ENCODE results near the gene SLC25A45. TPM values are rescaled to one million over a fixed set of nuclear protein-coding genes. Genes with fewer than 3 reads are reported as not detected.

The SLC25A45 gene
- polyA plus RNA-seq, 2 donors = 2.4 to 6.0 TPM

GRCh38 chr11:65426839-65427690 is 44.6 kb upstream of the SLC25A45 start:
- Histone ChIP-seq H3K9me3 (ENCODE audit: control insufficient read depth in 2 of 2, insufficient read depth in 1 of 2, low read depth in 1 of 2, low read length in 1 of 2) (no peaks in the 10 kb centered on the region), H3K27me3 (ENCODE audit: control insufficient read depth in 1 of 2, insufficient read depth in 2 of 2, low read length in 2 of 2) (no peaks in the 10 kb centered on the region), H3K4me1 (ENCODE audit: control insufficient read depth in 2 of 2, insufficient read depth in 2 of 2, low read length in 1 of 2) (peaks cover 2 to 4% of the 10 kb centered on the region in 2 donors), H3K4me3 (ENCODE audit: low read depth in 1 of 2, low read length in 2 of 2) (peak overlapping the region; percentile 32 to 100), H3K27ac (ENCODE audit: low read depth in 2 of 2, low read length in 1 of 2) (peak overlapping the region; percentile 70 to 96), H3K36me3 (ENCODE audit: control insufficient read depth in 2 of 2, insufficient read depth in 2 of 2, low read length in 1 of 2) (peaks cover 0 to 5% of the 10 kb centered on the region in 2 donors)
- 7 to 15% methylated on average over 10 of the region's 10 CpGs for WGBS, 2 donors

- Histone ChIP-seq H3K4me1 (ENCODE audit: control insufficient read depth in 2 of 2, insufficient read depth in 2 of 2, low read length in 1 of 2) (peaks cover 2 to 4% of the 10 kb centered on the region in 2 donors), H3K9me3 (ENCODE audit: control insufficient read depth in 2 of 2, insufficient read depth in 1 of 2, low read depth in 1 of 2, low read length in 1 of 2) (no peaks in the 10 kb centered on the region), H3K36me3 (ENCODE audit: control insufficient read depth in 2 of 2, insufficient read depth in 2 of 2, low read length in 1 of 2) (peaks cover 0 to 5% of the 10 kb centered on the region in 2 donors), H3K27ac (ENCODE audit: low read depth in 2 of 2, low read length in 1 of 2) (peak overlapping the region; percentile 86 to 93), H3K27me3 (ENCODE audit: control insufficient read depth in 1 of 2, insufficient read depth in 2 of 2, low read length in 2 of 2) (no peaks in the 10 kb centered on the region), H3K4me3 (ENCODE audit: low read depth in 1 of 2, low read length in 2 of 2) (peak overlapping the region; percentile 32 to 100)
- WGBS, 2 donors = 1 to 4% methylated on average over 9 of the region's 9 CpGs
Observed at GRCh38 chr11:65425971-65426838, 43.8 kb upstream of the SLC25A45 start.

GRCh38 chr11:65425105-65425970 is 42.9 kb upstream of the SLC25A45 start:
- H3K4me1 ChIP-seq (ENCODE audit: control insufficient read depth in 2 of 2, insufficient read depth in 2 of 2, low read length in 1 of 2) = peaks cover 2 to 4% of the 10 kb centered on the region in 2 donors

GRCh38 chr11:65424205-65425104 is 42.0 kb upstream of the SLC25A45 start:
- 0 to 3% methylated on average over 18 of the region's 18 CpGs for WGBS, 2 donors
- H3K36me3 ChIP-seq (ENCODE audit: control insufficient read depth in 2 of 2, insufficient read depth in 2 of 2, low read length in 1 of 2) = peaks cover 0 to 5% of the 10 kb centered on the region in 2 donors
- H3K4me3 ChIP-seq (ENCODE audit: low read depth in 1 of 2, low read length in 2 of 2) = peak overlapping the region; percentile 87 to 100
- peak overlapping the region; percentile 99 for H3K27ac ChIP-seq (ENCODE audit: low read depth in 2 of 2, low read length in 1 of 2)
- H3K9me3 ChIP-seq (ENCODE audit: control insufficient read depth in 2 of 2, insufficient read depth in 1 of 2, low read depth in 1 of 2, low read length in 1 of 2) = no peaks in the 10 kb centered on the region
- H3K4me1 ChIP-seq (ENCODE audit: control insufficient read depth in 2 of 2, insufficient read depth in 2 of 2, low read length in 1 of 2) = peaks cover 2 to 4% of the 10 kb centered on the region in 2 donors
- no peaks in the 10 kb centered on the region for H3K27me3 ChIP-seq (ENCODE audit: control insufficient read depth in 1 of 2, insufficient read depth in 2 of 2, low read length in 2 of 2)

More at GRCh38 chr11:65425105-65425970, 42.9 kb upstream of the SLC25A45 start:
- Histone ChIP-seq H3K27me3 (ENCODE audit: control insufficient read depth in 1 of 2, insufficient read depth in 2 of 2, low read length in 2 of 2) (no peaks in the 10 kb centered on the region), H3K36me3 (ENCODE audit: control insufficient read depth in 2 of 2, insufficient read depth in 2 of 2, low read length in 1 of 2) (peaks cover 0 to 5% of the 10 kb centered on the region in 2 donors), H3K27ac (ENCODE audit: low read depth in 2 of 2, low read length in 1 of 2) (peak overlapping the region; percentile 99), H3K9me3 (ENCODE audit: control insufficient read depth in 2 of 2, insufficient read depth in 1 of 2, low read depth in 1 of 2, low read length in 1 of 2) (no peaks in the 10 kb centered on the region), H3K4me3 (ENCODE audit: low read depth in 1 of 2, low read length in 2 of 2) (peak overlapping the region; percentile 87 to 100)
- 1 to 6% methylated on average over 9 of the region's 9 CpGs for WGBS, 2 donors

GRCh38 chr11:65423516-65424204 is 41.2 kb upstream of the SLC25A45 start:
- peaks cover 0 to 5% of the 10 kb centered on the region in 2 donors for H3K36me3 ChIP-seq (ENCODE audit: control insufficient read depth in 2 of 2, insufficient read depth in 2 of 2, low read length in 1 of 2)
- peak overlapping the region; percentile 99 for H3K27ac ChIP-seq (ENCODE audit: low read depth in 2 of 2, low read length in 1 of 2)
- H3K27me3 ChIP-seq (ENCODE audit: control insufficient read depth in 1 of 2, insufficient read depth in 2 of 2, low read length in 2 of 2) = no peaks in the 10 kb centered on the region
- WGBS, 2 donors = 1 to 6% methylated on average over 19 of the region's 19 CpGs
- H3K4me1 ChIP-seq (ENCODE audit: control insufficient read depth in 2 of 2, insufficient read depth in 2 of 2, low read length in 1 of 2) = peaks cover 2 to 8% of the 10 kb centered on the region in 2 donors
- H3K9me3 ChIP-seq (ENCODE audit: control insufficient read depth in 2 of 2, insufficient read depth in 1 of 2, low read depth in 1 of 2, low read length in 1 of 2) = no peaks in the 10 kb centered on the region
- peak overlapping the region; percentile 87 to 100 for H3K4me3 ChIP-seq (ENCODE audit: low read depth in 1 of 2, low read length in 2 of 2)

GRCh38 chr11:65422633-65423515 is 40.4 kb upstream of the SLC25A45 start, which contains the start of gene NEAT1:
Gene NEAT1, plus strand, starts transcription at chr11:65422798.
- WGBS, 2 donors = 1% methylated on average over 39 to 40 of the region's 40 CpGs
- Histone ChIP-seq H3K4me1 (ENCODE audit: control insufficient read depth in 2 of 2, insufficient read depth in 2 of 2, low read length in 1 of 2) (peaks cover 6 to 13% of the 10 kb centered on the region in 2 donors), H3K36me3 (ENCODE audit: control insufficient read depth in 2 of 2, insufficient read depth in 2 of 2, low read length in 1 of 2) (peaks cover 0 to 5% of the 10 kb centered on the region in 2 donors), H3K9me3 (ENCODE audit: control insufficient read depth in 2 of 2, insufficient read depth in 1 of 2, low read depth in 1 of 2, low read length in 1 of 2) (no peaks in the 10 kb centered on the region), H3K27ac (ENCODE audit: low read depth in 2 of 2, low read length in 1 of 2) (peak within 1 kb of the TSS; percentile 99), H3K27me3 (ENCODE audit: control insufficient read depth in 1 of 2, insufficient read depth in 2 of 2, low read length in 2 of 2) (no peaks in the 10 kb centered on the region), H3K4me3 (ENCODE audit: low read depth in 1 of 2, low read length in 2 of 2) (peak within 1 kb of the TSS; percentile 87 to 100)

- WGBS, 2 donors = 1% methylated on average over 67 to 68 of the region's 68 CpGs
Observed at GRCh38 chr11:65421794-65422632, 39.6 kb upstream of the SLC25A45 start.

More at GRCh38 chr11:65421794-65422632, 39.6 kb upstream of the SLC25A45 start:
- Histone ChIP-seq H3K9me3 (ENCODE audit: control insufficient read depth in 2 of 2, insufficient read depth in 1 of 2, low read depth in 1 of 2, low read length in 1 of 2) (no peaks in the 10 kb centered on the region), H3K4me3 (ENCODE audit: low read depth in 1 of 2, low read length in 2 of 2) (peak overlapping the region; percentile 87 to 100), H3K36me3 (ENCODE audit: control insufficient read depth in 2 of 2, insufficient read depth in 2 of 2, low read length in 1 of 2) (peaks cover 0 to 5% of the 10 kb centered on the region in 2 donors), H3K4me1 (ENCODE audit: control insufficient read depth in 2 of 2, insufficient read depth in 2 of 2, low read length in 1 of 2) (peaks cover 8 to 20% of the 10 kb centered on the region in 2 donors), H3K27me3 (ENCODE audit: control insufficient read depth in 1 of 2, insufficient read depth in 2 of 2, low read length in 2 of 2) (no peaks in the 10 kb centered on the region), H3K27ac (ENCODE audit: low read depth in 2 of 2, low read length in 1 of 2) (peak overlapping the region; percentile 99)
